HG03378 (cell line): Measurements from ENCODE around the gene ATP5MC2.

Experiments
- ATAC-seq: cut with Tn5 transposase; IDR thresholded peaks from one replicate; pipeline ENCODE4 v1.9.1; 2021; ENCODE audit warnings: mild to moderate bottlenecking, moderate library complexity; ENCODE audit not compliant: unreplicated experiment

ATP5MC2 gene

GRCh38 chr12:53616950-53617349, 58.9 kb downstream of the ATP5MC2 start:
- ATAC-seq = no peak
